Astrocyte (in vitro differentiated cells and primary cell): ENCODE data around the gene TIGD1. TPM values are rescaled to one million over a fixed set of nuclear protein-coding genes. Genes with fewer than 3 reads are reported as not detected.
A peak's percentile ranks its signal among the peaks of the same experiment; 100 is the strongest.

Experiments
- DNase-seq: peaks from one replicate; pipeline ENCODE4 v3.0.0-alpha.2; 2010; ENCODE audit warnings: low read depth
- FAIRE-seq: peaks from 2 replicates; lab custom pipeline; 2011; peaks lifted over from hg19 to GRCh38; lab: Jason Lieb, UNC
- H2AFZ ChIP-seq: 2 replicates; pipeline ENCODE4 v1.6.0; 2012; ENCODE audit warnings: low read depth, low read length, inconsistent platforms
- H3K27ac ChIP-seq: 2 replicates; pipeline ENCODE4 v1.5.1; 2011; ENCODE audit warnings: low read depth, low read length, inconsistent platforms
- H3K27me3 ChIP-seq: 2 replicates; pipeline ENCODE4 v1.6.0; 2011; ENCODE audit warnings: low read length, inconsistent platforms; ENCODE audit not compliant: insufficient read depth
- H3K36me3 ChIP-seq: 2 replicates; pipeline ENCODE4 v1.5.1; 2011; ENCODE audit warnings: low read length, inconsistent platforms; ENCODE audit not compliant: insufficient read depth
- H3K4me1 ChIP-seq: 2 replicates; pipeline ENCODE4 v1.5.1; 2011; ENCODE audit warnings: low read length, inconsistent platforms; ENCODE audit not compliant: insufficient read depth
- H3K4me2 ChIP-seq: 2 replicates; pipeline ENCODE4 v1.6.0; 2012; ENCODE audit warnings: low read length, inconsistent platforms
- H3K4me3 ChIP-seq: 2 replicates; pipeline ENCODE4 v1.5.1; 2011; ENCODE audit warnings: low read depth, mild to moderate bottlenecking, low read length, inconsistent platforms; ENCODE audit not compliant: insufficient read depth
- H3K79me2 ChIP-seq: 2 replicates; pipeline ENCODE4 v1.6.0; 2012; ENCODE audit warnings: mild to moderate bottlenecking, low read length, inconsistent platforms; ENCODE audit not compliant: insufficient read depth
- H3K9ac ChIP-seq: 2 replicates; pipeline ENCODE4 v1.6.0; 2012; ENCODE audit warnings: mild to moderate bottlenecking, low read length, inconsistent platforms
- H3K9me3 ChIP-seq: 2 replicates; pipeline ENCODE4 v1.5.1; 2012; ENCODE audit warnings: low read depth, mild to moderate bottlenecking, low read length, inconsistent platforms; ENCODE audit not compliant: insufficient read depth
- H4K20me1 ChIP-seq: 2 replicates; pipeline ENCODE4 v1.6.0; 2012; ENCODE audit warnings: low read length, inconsistent platforms; ENCODE audit not compliant: insufficient read depth
- H3K27ac Mint-ChIP-seq: one replicate; pipeline ENCODE4 v1.8.0; 2021; ENCODE audit warnings: mild to moderate bottlenecking, mixed read lengths; ENCODE audit not compliant: unreplicated experiment
- H3K27me3 Mint-ChIP-seq: one replicate; pipeline ENCODE4 v1.8.0; 2021; ENCODE audit warnings: low read depth, mixed read lengths; ENCODE audit not compliant: unreplicated experiment
- H3K36me3 Mint-ChIP-seq: one replicate; pipeline ENCODE4 v1.8.0; 2021; ENCODE audit warnings: low read depth, mixed read lengths; ENCODE audit not compliant: unreplicated experiment
- H3K4me1 Mint-ChIP-seq: one replicate; pipeline ENCODE4 v1.8.0; 2021; ENCODE audit warnings: low read depth, mixed read lengths; ENCODE audit not compliant: unreplicated experiment
- H3K4me3 Mint-ChIP-seq: one replicate; pipeline ENCODE4 v1.8.0; 2021; ENCODE audit warnings: mild to moderate bottlenecking, moderate library complexity, mixed read lengths; ENCODE audit not compliant: unreplicated experiment
- H3K9me3 Mint-ChIP-seq: one replicate; pipeline ENCODE4 v1.8.0; 2021; ENCODE audit warnings: mild to moderate bottlenecking, mixed read lengths; ENCODE audit not compliant: unreplicated experiment
- CTCF ChIP-seq: IDR thresholded peaks from 2 replicates; pipeline ENCODE4 v1.5.1; 2011; ENCODE audit warnings: low read depth, mild to moderate bottlenecking, inconsistent platforms, low read length, moderate library complexity; ENCODE audit not compliant: insufficient read depth
- EZH2 ChIP-seq: IDR thresholded peaks from 2 replicates; pipeline ENCODE4 v1.6.1; 2012; ENCODE audit warnings: mild to moderate bottlenecking, low read length, inconsistent platforms; ENCODE audit not compliant: insufficient read depth
- total RNA-seq: library from RNA; stranded (reverse); gene quantifications from 2 replicates; pipeline ENCODE4 v1.2.1, GENCODE V29; 2021

Gene TIGD1
- total RNA-seq, 1 donor from 2014 or later, result 6.5 TPM

- TF ChIP-seq CTCF (no peak), EZH2 (peak; percentile 41)
- FAIRE-seq, result no peak
- no peak overlapping the region for H3K4me3 Mint-ChIP-seq
- H3K9me3 Mint-ChIP-seq, result no peaks in the 10 kb centered on the region
- H3K4me2 ChIP-seq, result no peak overlapping the region
- peaks cover 6% of the 10 kb centered on the region for H4K20me1 ChIP-seq
- H3K9me3 ChIP-seq, result no peaks in the 10 kb centered on the region
- H3K4me1 Mint-ChIP-seq, result no peaks in the 10 kb centered on the region
- no peak overlapping the region for H3K4me3 ChIP-seq
- peaks cover 41% of the 10 kb centered on the region for H3K27me3 ChIP-seq
- H3K9ac ChIP-seq, result no peak overlapping the region
- no peaks in the 10 kb centered on the region for H3K79me2 ChIP-seq
- no peak overlapping the region for H2AFZ ChIP-seq
- H3K27ac ChIP-seq, result no peak overlapping the region
- peaks cover 2% of the 10 kb centered on the region for H3K36me3 Mint-ChIP-seq
- no peaks in the 10 kb centered on the region for H3K36me3 ChIP-seq
- no peaks in the 10 kb centered on the region for H3K4me1 ChIP-seq
- H3K27ac Mint-ChIP-seq, result no peak overlapping the region
- no peak for DNase-seq
- peaks cover 64% of the 10 kb centered on the region for H3K27me3 Mint-ChIP-seq
Measured at GRCh38 chr2:232501794-232502390, 48.5 kb downstream of the TIGD1 start.

- H3K4me1 Mint-ChIP-seq, result no peaks in the 10 kb centered on the region
- H3K9ac ChIP-seq, result no peak overlapping the region
- no peaks in the 10 kb centered on the region for H3K9me3 Mint-ChIP-seq
- H3K79me2 ChIP-seq, result no peaks in the 10 kb centered on the region
- FAIRE-seq (no peak), DNase-seq (no peak)
- H3K4me3 ChIP-seq, result no peak overlapping the region
- H3K36me3 ChIP-seq, result no peaks in the 10 kb centered on the region
- H2AFZ ChIP-seq, result no peak overlapping the region
- H3K36me3 Mint-ChIP-seq, result peaks cover 2% of the 10 kb centered on the region
- no peak overlapping the region for H3K27ac Mint-ChIP-seq
- no peak overlapping the region for H3K4me2 ChIP-seq
- no peaks in the 10 kb centered on the region for H3K4me1 ChIP-seq
- peaks cover 37% of the 10 kb centered on the region for H3K27me3 ChIP-seq
- TF ChIP-seq CTCF (no peak), EZH2 (no peak)
- peaks cover 60% of the 10 kb centered on the region for H3K27me3 Mint-ChIP-seq
- H3K4me3 Mint-ChIP-seq, result no peak overlapping the region
- H4K20me1 ChIP-seq, result peaks cover 6% of the 10 kb centered on the region
- no peaks in the 10 kb centered on the region for H3K9me3 ChIP-seq
- H3K27ac ChIP-seq, result no peak overlapping the region
Measured at GRCh38 chr2:232501331-232501771, 49.0 kb downstream of the TIGD1 start.

- H3K9ac ChIP-seq, result no peak overlapping the region
- FAIRE-seq (no peak), DNase-seq (no peak)
- H3K4me1 Mint-ChIP-seq, result no peaks in the 10 kb centered on the region
- no peak for TF ChIP-seq CTCF
- no peak for TF ChIP-seq EZH2
- H3K36me3 ChIP-seq, result no peaks in the 10 kb centered on the region
- H3K4me1 ChIP-seq, result no peaks in the 10 kb centered on the region
- peaks cover 58% of the 10 kb centered on the region for H3K27me3 Mint-ChIP-seq
- no peaks in the 10 kb centered on the region for H3K9me3 ChIP-seq
- H2AFZ ChIP-seq, result no peak overlapping the region
- no peaks in the 10 kb centered on the region for H4K20me1 ChIP-seq
- H3K4me3 Mint-ChIP-seq, result no peak overlapping the region
- H3K27ac Mint-ChIP-seq, result no peak overlapping the region
- no peak overlapping the region for H3K4me2 ChIP-seq
- no peak overlapping the region for H3K27ac ChIP-seq
- no peak overlapping the region for H3K4me3 ChIP-seq
- no peaks in the 10 kb centered on the region for H3K9me3 Mint-ChIP-seq
- H3K79me2 ChIP-seq, result no peaks in the 10 kb centered on the region
- no peaks in the 10 kb centered on the region for H3K36me3 Mint-ChIP-seq
- peaks cover 20% of the 10 kb centered on the region for H3K27me3 ChIP-seq
Measured at GRCh38 chr2:232498452-232498851, 51.9 kb downstream of the TIGD1 start.
